Medulla oblongata (tissue), 1 donor: ENCODE data around the gene COQ8B.
A peak's percentile ranks its signal among the peaks of the same experiment; 100 is the strongest.
"Not testable (repeated sequence)": the region's sequence is repeated elsewhere in the genome, so short reads cannot be mapped to it uniquely, and the experiment has no call there.

Source experiments
- DNase-seq: peaks from one replicate; pipeline ENCODE4 v3.0.0-alpha.2; 2015; ENCODE audit errors: extremely low spot score

The COQ8B gene

DNA sequence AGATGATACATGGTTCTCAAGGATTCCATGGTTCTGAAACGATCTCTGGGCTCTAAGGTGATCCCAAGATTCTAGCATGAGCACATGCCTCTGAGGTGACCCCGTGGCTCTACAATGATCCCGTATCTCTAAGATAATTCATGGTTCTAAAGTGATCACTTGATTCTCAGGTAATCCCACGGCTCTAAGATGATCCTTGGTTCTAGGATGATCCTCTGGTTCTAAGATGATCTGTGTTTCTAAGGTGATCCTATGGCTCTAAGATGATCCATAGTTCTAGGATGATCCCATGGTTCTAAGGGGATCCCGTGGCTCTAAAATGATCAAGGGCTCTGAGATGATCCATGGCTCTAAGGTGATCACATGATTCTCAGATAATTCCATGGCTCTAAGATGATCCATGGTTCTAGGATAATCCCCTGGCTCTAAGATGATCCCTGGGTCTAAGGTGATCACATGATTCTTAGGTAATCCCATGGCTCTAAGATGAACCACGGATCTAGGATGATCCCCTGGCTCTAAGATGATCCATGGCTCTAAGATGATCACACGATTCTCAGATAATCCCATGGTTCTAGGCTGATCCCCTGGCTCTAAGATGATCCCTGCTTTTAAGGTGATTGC, 47.6 kb downstream of the COQ8B start:
- no peak for DNase-seq

DNA sequence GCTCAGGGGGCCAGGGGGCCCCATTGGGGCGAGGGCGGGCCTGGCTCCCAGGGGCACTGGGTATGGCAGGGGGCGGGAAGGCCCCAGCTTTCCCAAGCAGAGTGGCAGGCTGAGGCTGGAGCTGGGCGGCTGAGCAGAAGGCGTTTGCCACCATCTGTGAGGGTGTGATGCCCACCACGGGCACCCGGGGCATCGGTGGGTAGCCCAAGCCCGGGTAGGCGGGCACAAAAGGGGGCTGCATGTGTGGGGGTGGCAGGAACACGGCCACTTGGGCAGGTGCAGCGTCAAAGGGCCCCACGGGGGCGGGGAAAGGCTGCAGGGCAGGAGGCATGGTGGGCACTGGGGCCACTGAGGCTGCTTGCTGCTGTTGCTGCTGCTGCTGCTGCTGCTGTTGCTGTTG, 49.1 kb downstream of the COQ8B start:
- no peak for DNase-seq

DNA sequence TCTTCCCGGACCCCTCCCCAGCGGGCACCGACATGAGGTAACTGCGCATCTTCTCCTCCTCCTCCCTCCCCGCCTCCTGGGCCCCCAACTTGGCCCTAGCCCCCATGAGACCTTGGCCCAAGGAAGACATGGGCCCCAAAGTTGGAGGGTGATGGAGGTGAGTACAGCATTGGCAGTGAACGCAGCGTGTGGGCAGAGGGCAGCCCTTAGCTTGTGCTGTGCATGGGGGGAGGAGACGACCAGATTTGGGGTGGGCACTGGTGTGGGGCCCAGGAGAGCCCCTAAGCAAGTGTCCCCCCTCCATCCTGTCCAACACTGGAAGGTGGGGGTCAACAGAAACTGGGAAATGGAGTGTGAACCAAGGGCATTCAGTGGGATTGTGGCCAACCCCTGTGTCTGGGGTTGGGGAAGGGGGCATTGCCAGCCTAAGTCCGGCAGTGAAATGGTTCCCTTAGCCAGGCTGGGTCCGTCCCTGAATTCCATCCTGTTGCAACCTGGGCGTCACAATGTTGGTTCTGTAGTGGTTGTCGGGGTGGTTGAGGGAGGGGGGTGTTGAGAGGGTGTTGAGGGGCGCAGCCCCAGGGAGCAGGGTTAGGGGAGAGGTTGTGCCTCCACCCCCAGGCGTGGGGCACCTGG, 49.8 kb downstream of the COQ8B start:
- no peak for DNase-seq

DNA sequence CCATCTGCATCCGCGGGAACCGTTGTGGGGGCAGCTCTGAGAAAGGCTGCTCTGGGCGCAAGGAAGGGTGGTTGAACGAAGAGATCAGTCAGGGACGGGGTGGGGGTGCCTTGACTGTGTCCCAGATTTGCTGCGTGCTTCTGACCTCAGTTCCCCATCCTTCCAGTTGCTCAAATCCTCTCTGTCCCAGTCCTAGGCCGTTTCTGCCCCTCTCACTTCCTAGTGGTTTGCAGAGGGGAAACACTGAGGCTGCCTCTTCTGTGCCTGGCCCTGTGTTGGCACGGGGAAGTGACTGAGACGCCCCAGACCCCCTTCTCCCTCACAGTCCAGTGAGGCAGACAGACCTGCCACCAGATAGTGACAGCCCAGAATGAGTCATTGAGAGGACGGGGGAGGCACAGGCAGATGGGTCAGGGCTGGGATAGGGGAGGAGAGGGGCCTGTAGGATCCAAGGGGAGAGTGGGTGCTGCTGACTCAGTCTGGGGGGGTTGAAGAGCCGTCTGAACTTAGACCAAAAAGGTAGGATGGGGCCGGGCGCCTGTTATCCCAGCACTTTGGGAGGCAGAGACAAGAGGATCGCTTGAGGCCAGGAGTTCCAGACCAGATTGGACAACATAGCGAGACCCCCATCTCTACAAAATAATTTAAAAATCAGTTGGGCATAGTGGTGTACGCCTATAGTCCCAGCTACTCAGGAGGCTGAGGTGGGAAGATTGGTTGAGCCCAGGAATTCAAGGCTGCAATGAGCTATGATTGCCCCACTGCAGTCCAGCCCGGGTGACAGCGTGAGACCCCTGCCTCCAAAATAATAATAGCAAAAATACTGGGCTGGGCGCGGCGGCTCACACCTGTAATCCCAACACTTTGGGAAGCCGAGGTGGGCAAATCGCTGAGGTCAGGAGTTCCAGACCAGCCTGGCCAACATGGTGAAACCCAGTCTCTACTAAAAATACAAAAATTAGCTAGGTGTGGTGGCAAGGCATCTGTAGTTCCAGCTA, 52.7 kb downstream of the COQ8B start:
- DNase-seq, result no peak

DNA sequence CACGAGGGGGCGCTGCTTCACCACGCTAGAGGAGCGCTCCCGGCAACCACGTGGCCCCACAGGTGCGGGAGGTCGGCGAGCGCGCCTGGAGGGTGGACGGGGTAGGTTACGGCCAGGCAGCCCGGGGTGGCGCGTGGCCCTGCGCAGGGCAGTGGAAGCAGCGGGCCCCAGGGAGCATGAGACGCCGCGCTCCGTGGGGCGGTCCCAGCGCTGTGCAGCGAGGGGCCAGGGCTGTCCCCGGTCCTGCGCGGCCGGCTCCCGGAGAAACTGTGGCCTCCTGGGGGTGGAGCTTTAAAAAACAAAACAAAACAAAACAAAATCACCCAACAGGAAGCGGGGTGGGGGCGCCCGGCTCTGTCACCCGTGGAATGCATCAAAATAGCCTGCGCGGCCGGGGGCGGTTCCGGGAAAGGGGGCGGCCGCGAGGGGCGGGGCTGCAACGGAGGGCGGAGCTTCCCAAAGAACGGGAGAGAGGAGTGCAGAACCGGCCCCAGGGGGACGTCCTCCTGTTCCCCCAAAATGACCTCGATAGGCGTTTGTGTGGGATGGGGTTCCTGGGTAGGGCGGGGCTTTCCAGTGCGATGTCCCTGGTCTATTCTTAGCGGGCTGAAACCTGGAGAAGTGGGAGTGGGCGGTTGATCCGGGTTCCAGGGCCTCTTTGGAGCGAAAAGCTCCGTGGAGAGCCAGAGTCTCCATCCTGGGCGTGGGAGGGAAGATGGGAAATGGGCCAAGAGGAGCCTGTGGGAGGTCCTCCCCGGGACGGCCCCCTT, 53.6 kb downstream of the COQ8B start:
- DNase-seq, result peak; percentile 87

DNA sequence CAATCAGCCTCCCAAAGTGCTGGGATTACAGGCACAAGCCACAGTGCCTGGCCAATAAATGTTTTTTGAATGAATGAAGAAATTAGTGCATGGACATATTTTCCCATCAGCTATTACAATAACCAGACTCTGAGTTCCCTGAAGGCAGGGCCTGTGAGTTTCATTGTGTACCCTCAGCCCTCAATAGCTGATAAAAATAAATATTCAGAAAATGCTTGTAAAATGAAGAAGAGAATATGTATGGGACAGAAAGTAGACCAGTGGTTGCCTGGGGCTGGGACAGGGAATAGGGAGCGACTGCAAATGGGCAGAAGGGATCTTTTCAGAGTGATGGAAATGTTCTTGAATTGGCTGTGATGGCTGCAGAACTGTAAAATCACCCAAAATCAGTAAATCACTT, 55.1 kb downstream of the COQ8B start:
- DNase-seq, result no peak

DNA sequence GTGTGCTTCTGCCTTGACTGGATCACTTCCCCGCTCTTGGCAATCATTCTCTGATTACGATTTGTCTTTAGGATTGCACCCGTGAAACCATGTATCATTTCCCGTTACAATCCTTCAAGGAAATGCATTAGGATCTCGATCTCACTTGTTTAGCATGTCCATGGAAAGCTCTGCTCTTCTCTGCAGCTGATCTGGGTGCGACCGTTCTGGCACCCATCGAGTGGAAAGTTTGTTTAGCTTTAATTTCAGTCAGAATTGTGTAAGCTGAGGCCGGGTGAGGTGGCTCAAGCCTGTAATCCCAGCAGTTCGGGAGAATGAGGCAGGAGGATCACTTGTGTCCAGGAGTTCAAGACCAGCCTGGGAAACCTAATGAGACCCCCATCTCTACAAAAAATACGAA, 57.1 kb downstream of the COQ8B start:
- DNase-seq, result no peak

DNA sequence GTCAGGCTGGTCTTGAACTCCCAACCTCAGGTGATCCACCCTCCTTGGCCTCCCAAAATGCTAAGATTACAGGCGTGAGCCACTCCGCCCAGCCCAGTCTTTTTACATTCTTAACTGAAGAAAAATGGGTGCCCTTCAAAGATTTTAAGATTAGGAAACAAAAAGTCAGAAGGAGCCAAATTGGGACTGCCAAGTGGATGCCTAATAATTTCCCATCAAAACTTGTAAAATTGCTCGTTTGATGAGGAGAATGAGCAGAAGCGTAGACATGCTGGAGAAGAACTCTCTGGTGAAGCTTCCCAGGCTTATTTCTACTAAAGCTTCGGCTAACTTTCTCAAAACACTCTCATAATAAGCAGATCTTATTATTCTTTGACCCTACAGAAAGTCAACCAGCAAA, 57.6 kb downstream of the COQ8B start:
- DNase-seq, result no peak

DNA sequence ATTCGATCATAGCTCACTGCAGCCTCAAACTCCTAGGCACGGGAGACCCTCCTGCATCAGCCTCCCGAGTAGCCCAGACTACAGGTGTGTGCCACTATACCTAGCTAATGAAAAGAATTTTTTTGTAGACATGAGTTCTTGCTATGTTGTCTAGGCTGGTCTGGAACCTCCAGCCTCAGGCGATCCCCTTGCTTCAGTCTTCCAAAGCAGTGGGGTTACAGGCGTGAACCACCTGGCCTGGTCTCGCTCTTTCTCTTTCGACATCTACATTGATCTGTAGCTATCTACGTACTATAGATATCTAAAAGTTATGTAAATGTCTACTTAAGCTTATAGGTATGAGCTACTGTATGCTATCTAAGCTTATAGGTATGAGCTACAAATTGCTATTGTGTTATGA, 58.7 kb downstream of the COQ8B start:
- DNase-seq, result no peak

DNA sequence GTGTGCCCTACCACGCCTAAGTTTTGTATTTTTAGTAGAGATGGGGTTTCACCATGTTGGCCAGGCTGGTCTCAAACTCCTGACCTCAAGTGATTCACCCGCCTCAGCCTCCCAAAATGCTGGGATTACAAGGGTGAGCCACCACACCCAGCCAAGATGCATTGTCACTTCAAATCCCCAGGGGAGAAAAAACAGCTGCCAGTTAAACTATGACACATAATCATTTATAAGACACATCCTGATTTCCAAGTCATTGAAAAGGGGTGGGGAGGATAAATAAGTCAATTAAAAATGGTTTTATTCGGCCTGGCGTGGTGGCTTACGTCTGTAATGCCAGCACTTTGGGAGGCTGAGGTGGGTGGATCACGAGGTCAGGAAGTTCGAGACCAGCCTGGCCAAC, 61.0 kb downstream of the COQ8B start:
- not testable (repeated sequence) for DNase-seq

DNA sequence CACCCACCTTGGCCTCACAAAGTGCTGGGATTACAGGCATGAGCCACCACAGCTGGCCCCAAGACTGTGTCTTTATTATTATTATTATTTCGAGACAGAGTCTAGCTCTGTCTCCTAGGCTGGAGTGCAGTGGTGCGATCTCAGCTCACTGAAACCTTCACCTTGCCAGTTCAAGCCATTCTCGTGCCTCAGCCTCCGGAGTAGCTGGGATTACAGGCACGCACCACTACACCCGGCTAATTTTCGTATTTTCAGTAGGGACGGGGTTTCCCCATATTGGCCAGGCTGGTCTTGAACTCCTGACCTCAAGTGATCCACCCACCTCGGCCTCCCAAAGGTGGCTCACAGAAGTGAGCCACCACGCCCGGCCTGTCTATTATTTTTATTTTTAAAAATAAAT, 64.4 kb downstream of the COQ8B start:
- not testable (repeated sequence) for DNase-seq

DNA sequence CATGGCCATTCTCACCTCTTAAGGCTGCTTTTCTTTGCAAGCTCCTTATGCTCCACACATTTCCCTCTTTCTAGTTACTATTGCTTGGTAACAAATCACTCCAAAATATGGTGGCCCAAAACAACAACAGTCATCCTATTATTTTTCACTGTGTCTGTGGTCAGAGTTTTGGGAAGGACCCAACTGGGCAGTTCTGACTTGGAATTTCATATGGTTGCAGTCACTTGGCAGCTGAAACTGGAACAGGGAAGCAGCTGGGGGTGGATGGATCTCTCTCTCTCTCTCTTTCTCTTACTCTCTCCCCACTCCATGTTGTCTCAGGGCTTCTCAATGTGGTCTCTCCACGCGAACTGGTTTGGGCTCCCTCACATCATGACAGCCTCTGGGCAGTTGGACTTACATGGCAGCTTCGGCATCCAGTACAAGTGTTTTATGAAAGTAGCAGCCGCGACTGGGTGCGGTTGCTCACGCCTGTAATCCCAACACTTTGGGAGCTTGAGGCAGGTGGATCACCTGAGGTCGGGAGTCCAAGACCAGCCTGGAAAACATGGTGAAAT, 65.9 kb downstream of the COQ8B start:
- DNase-seq, result no peak

DNA sequence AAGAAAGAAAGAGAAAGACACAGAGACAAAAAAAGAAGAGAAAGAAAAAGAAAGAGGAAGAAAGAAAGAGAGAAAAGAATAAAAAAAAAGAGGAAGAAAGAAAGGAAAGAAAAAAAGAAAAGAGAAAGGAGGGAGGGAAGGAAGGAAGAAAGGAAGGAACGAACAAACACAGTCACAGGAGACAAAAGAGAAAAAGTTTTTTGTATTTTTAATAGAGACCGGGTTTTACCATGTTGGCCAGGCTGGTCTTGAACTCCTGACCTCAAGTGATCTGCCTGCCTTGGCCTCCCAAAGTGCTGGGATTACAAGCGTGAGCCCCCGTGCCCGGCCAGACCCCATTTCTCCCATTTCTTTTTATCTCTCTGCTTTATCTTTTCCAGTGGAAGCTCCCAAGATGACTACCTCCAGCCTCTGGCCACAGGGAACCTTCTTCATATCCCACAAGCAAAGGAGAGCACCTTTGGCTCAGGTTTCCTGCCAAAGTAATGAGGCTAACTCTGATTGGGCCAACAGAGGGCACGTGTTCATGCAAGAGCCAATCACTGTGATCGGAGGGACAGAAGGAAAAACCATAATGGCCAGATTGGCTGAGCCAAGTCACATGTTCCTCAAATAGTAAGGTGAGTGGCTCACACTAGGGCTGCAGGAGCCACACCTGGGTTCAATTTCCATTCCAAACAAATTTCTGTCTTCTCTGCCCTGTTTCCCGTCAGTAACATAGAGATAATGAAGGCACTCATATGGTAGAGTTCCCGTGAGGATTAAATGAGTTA, 66.6 kb downstream of the COQ8B start:
- not testable (repeated sequence) for DNase-seq

DNA sequence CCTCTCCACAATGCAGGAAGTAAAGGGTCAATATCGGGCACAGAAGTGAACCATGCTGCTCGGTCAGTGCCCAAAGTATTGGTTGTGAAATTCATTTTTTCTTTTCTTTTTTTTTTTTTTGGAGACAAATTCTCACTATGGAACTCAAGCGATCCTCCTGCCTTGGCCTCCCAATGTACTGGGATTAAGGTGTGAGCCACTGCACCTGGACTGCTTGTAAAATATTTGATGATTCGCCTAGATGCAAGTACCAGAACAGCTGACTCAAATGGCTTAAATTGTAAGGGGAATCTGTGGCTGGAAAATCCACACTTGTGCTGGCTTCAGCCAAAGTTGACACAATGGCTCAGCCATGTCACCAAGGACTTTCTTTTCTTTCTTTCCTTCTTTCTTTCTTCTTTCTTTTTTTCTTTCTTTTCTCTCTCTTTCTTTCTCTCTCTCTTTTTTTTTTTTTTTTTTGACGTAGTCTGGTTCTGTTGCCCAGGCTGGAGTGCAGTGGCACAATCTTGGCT, 69.9 kb downstream of the COQ8B start:
- no peak for DNase-seq

DNA sequence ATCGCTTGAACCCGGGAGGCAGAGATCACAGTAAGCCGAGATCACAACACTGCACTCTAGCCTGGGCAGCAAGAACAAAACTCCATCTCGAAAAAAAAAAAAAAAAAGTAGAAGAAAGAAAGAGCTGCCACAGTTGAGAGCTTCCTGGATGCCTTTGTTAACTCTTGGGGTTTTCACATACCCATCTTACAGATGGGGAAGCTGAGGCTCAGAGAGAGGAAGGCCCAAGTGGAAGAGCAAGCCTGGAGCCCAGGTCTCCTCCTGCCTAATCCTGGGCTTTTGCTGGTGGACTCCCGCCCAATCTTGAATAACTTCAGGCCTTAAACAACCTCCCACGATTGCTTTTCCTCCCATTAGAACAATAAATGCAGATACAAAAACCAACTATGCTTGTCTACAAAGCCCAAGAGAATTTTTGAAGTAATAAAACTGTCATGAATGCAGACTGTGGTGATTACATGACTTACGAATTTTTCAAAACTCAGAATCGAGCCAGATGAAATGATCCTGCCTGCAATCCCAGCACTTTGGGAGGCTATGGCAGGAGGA, 73.9 kb downstream of the COQ8B start:
- no peak for DNase-seq

DNA sequence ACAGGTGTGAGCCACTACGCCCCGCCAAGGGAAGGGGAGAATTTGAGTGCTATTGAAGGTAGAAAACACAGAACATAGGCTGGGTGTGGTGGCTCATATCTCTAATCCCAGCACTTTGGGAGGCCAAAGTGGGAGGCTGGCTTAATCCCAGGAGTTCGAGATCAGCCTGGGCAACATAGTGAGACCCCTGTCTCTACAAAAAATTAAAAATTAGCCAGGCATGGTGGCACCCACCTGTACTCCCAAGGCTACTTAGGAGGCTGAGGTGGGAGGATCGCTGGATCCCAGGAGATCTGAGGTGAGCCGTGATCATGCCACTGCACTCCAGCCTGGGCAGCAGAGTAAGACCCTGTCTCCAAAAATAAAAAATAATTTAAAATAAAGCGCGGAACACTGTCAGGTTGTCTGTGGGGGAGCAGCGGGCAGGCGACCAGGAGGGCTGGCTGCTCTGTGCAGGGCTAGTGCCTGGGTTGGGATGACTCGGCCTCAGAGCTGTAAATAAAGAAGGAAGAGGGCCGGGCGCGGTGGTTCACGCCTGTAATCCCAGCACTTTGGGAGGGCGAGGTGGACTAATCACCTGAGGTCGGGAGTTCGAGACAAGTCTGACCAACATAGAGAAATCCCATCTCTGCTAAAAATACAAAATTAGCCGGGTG, 74.5 kb downstream of the COQ8B start:
- DNase-seq, result no peak
